MG63 (cell line): ENCODE measurements around the gene TTC23. TPM values are rescaled to one million over a fixed set of nuclear protein-coding genes. Genes with fewer than 3 reads are reported as not detected.
A peak's percentile ranks its signal among the peaks of the same experiment; 100 is the strongest.
"Not testable (repeated sequence)": the region's sequence is repeated elsewhere in the genome, so short reads cannot be mapped to it uniquely, and the experiment has no call there.

Source experiments
- DNase-seq: peaks from one replicate; pipeline ENCODE4 v3.0.0-alpha.2; 2020
- H3K27me3 ChIP-seq: fragments of 250-450 bp; sonication (Bioruptor Pico); 2 replicates; pipeline ENCODE4 v1.5.1; 2020; ENCODE audit warnings: mild to moderate bottlenecking, moderate library complexity
- H3K36me3 ChIP-seq: fragments of 250-450 bp; sonication (Bioruptor Pico); 2 replicates; pipeline ENCODE4 v1.5.1; 2020; ENCODE audit warnings: mild to moderate bottlenecking, moderate library complexity
- H3K4me3 ChIP-seq: fragments of 250-450 bp; sonication (Bioruptor Pico); 2 replicates; pipeline ENCODE4 v1.5.1; 2020; ENCODE audit warnings: mild to moderate bottlenecking, moderate library complexity
- H3K9me3 ChIP-seq: fragments of 250-450 bp; sonication (Bioruptor Pico); 2 replicates; pipeline ENCODE4 v1.5.1; 2020; ENCODE audit warnings: mild to moderate bottlenecking, moderate library complexity
- total RNA-seq: library from RNA; depleted of rRNA; stranded (reverse); fragments of >200 nt; shearing (Covaris generic); gene quantifications from 2 replicates; pipeline ENCODE4 v1.2.3, GENCODE V29; 2014; ENCODE audit warnings: low replicate concordance

TTC23 gene
- total RNA-seq, 1 experiment from 2014 or later, result 12.2 TPM

- Histone ChIP-seq H3K4me3 (no peak overlapping the region), H3K27me3 (no peaks in the 10 kb centered on the region), H3K36me3 (no peaks in the 10 kb centered on the region), H3K9me3 (no peaks in the 10 kb centered on the region)
- DNase-seq, result no peak
Observed at GRCh38 chr15:99113547-99114271, 135.7 kb downstream of the TTC23 start.

GRCh38 chr15:99111641-99112040 is 137.7 kb downstream of the TTC23 start:
- DNase-seq, H3K9me3 ChIP-seq, H3K27me3 ChIP-seq, H3K4me3 ChIP-seq, H3K36me3 ChIP-seq: not testable (repeated sequence)

GRCh38 chr15:99110581-99111320 is 138.6 kb downstream of the TTC23 start:
- no peaks in the 10 kb centered on the region for H3K27me3 ChIP-seq
- no peak for DNase-seq

GRCh38 chr15:99110093-99110492 is 139.3 kb downstream of the TTC23 start:
- Histone ChIP-seq H3K9me3 (no peaks in the 10 kb centered on the region), H3K36me3 (no peaks in the 10 kb centered on the region), H3K4me3 (no peak overlapping the region), H3K27me3 (no peaks in the 10 kb centered on the region)
- no peak for DNase-seq

More at GRCh38 chr15:99110581-99111320, 138.6 kb downstream of the TTC23 start:
- no peaks in the 10 kb centered on the region for H3K36me3 ChIP-seq
- H3K9me3 ChIP-seq, result no peaks in the 10 kb centered on the region
- H3K4me3 ChIP-seq, result no peak overlapping the region

GRCh38 chr15:99109555-99110021 is 139.8 kb downstream of the TTC23 start:
- Histone ChIP-seq H3K9me3 (no peaks in the 10 kb centered on the region), H3K27me3 (no peaks in the 10 kb centered on the region), H3K4me3 (no peak overlapping the region), H3K36me3 (no peaks in the 10 kb centered on the region)
- DNase-seq, result no peak

GRCh38 chr15:99108993-99109392 is 140.4 kb downstream of the TTC23 start:
- no peak for DNase-seq

GRCh38 chr15:99106417-99107220 is 142.8 kb downstream of the TTC23 start:
- Histone ChIP-seq H3K36me3 (no peaks in the 10 kb centered on the region), H3K9me3 (no peaks in the 10 kb centered on the region), H3K4me3 (peak overlapping the region; percentile 47), H3K27me3 (no peaks in the 10 kb centered on the region)
- DNase-seq, result no peak

More at GRCh38 chr15:99108993-99109392, 140.4 kb downstream of the TTC23 start:
- Histone ChIP-seq H3K4me3 (no peak overlapping the region), H3K9me3 (no peaks in the 10 kb centered on the region), H3K36me3 (no peaks in the 10 kb centered on the region), H3K27me3 (no peaks in the 10 kb centered on the region)

GRCh38 chr15:99105514-99106341 is 143.7 kb downstream of the TTC23 start:
- no peaks in the 10 kb centered on the region for H3K9me3 ChIP-seq
- H3K27me3 ChIP-seq, result peaks cover 2% of the 10 kb centered on the region; the same call in 1 of the 2 replicates
- peak; percentile 81 for DNase-seq
- H3K36me3 ChIP-seq, result no peaks in the 10 kb centered on the region
- H3K4me3 ChIP-seq, result peak overlapping the region; percentile 47

GRCh38 chr15:99104788-99105513 is 144.4 kb downstream of the TTC23 start, which contains the start of gene SYNM:
Gene SYNM, plus strand, starts transcription at chr15:99105080. Its CDS starts 120 bp downstream, at chr15:99105200.
- Histone ChIP-seq H3K4me3 (peak within 1 kb of the TSS; percentile 58), H3K36me3 (no peaks in the 10 kb centered on the region), H3K9me3 (no peaks in the 10 kb centered on the region), H3K27me3 (peaks cover 6% of the 10 kb centered on the region)
- peak; percentile 85 for DNase-seq

GRCh38 chr15:99103279-99103678 is 146.1 kb downstream of the TTC23 start:
- Histone ChIP-seq H3K27me3 (peaks cover 6% of the 10 kb centered on the region), H3K9me3 (no peaks in the 10 kb centered on the region), H3K4me3 (no peak overlapping the region), H3K36me3 (no peaks in the 10 kb centered on the region)
- no peak for DNase-seq

- peak; percentile 36 for DNase-seq
- Histone ChIP-seq H3K27me3 (peaks cover 6% of the 10 kb centered on the region), H3K9me3 (no peaks in the 10 kb centered on the region), H3K4me3 (no peak overlapping the region), H3K36me3 (no peaks in the 10 kb centered on the region)
Observed at GRCh38 chr15:99102332-99103235, 146.8 kb downstream of the TTC23 start.

GRCh38 chr15:99101501-99101900 is 147.9 kb downstream of the TTC23 start:
- Histone ChIP-seq H3K36me3 (no peaks in the 10 kb centered on the region), H3K4me3 (no peak overlapping the region), H3K9me3 (no peaks in the 10 kb centered on the region), H3K27me3 (peaks cover 6% of the 10 kb centered on the region)
- no peak for DNase-seq

GRCh38 chr15:99100245-99101173 is 148.9 kb downstream of the TTC23 start:
- peaks cover 6% of the 10 kb centered on the region for H3K27me3 ChIP-seq
- DNase-seq, result peak; percentile 78
- H3K36me3 ChIP-seq, result no peaks in the 10 kb centered on the region
- peak overlapping the region; percentile 40 for H3K4me3 ChIP-seq
- no peaks in the 10 kb centered on the region for H3K9me3 ChIP-seq

- no peak for DNase-seq
- H3K36me3 ChIP-seq, result no peaks in the 10 kb centered on the region
- H3K27me3 ChIP-seq, result peaks cover 6% of the 10 kb centered on the region
- H3K9me3 ChIP-seq, result no peaks in the 10 kb centered on the region
- no peak overlapping the region for H3K4me3 ChIP-seq
Observed at GRCh38 chr15:99099661-99100060, 149.7 kb downstream of the TTC23 start.
